OCI-LY1 (cell line): ENCODE data around the gene ANKRD65.

Experiments used
- H2AFZ ChIP-seq: fragments of 200-600 bp; sonication (generic), shearing (Covaris generic); 2 replicates; pipeline ENCODE4 v1.6.0; 2014; ENCODE audit warnings: antibody characterized with exemption, mild to moderate bottlenecking, low read length
- H3F3A ChIP-seq: fragments of 200-600 bp; sonication (generic), shearing (Covaris generic); 2 replicates; pipeline ENCODE4 v1.6.0; 2014; ENCODE audit warnings: mild to moderate bottlenecking, antibody characterized with exemption, low read length, moderate library complexity; ENCODE audit not compliant: insufficient read depth
- H3K27ac ChIP-seq: fragments of 200-600 bp; sonication (generic); 2 replicates; pipeline ENCODE4 v1.5.1; 2014; ENCODE audit warnings: low read length, mixed run types, mild to moderate bottlenecking, low read depth; ENCODE audit not compliant: poor library complexity, severe bottlenecking
- H3K27me3 ChIP-seq: fragments of 200-600 bp; sonication (generic); 2 replicates; pipeline ENCODE4 v1.6.0; 2014; ENCODE audit warnings: antibody characterized with exemption, mild to moderate bottlenecking, low read length, moderate library complexity; ENCODE audit not compliant: insufficient read depth
- H3K36me3 ChIP-seq: fragments of 200-600 bp; sonication (generic); 2 replicates; pipeline ENCODE4 v1.6.1; 2014; ENCODE audit warnings: mild to moderate bottlenecking, antibody characterized with exemption, low read length, moderate library complexity, mixed read lengths; ENCODE audit not compliant: insufficient read depth
- H3K4me1 ChIP-seq: fragments of 200-600 bp; sonication (generic); 2 replicates; pipeline ENCODE4 v1.5.1; 2014; ENCODE audit warnings: mild to moderate bottlenecking, low read length, moderate library complexity; ENCODE audit not compliant: insufficient read depth, severe bottlenecking
- H3K4me2 ChIP-seq: fragments of 200-600 bp; sonication (generic), shearing (Covaris generic); 2 replicates; pipeline ENCODE4 v1.6.1; 2014; ENCODE audit warnings: low read length
- H3K4me3 ChIP-seq: fragments of 200-600 bp; sonication (generic); 2 replicates; pipeline ENCODE4 v1.5.1; 2014; ENCODE audit warnings: low read length, low read depth, mild to moderate bottlenecking, mixed read lengths; ENCODE audit not compliant: poor library complexity, severe bottlenecking
- H3K79me2 ChIP-seq: fragments of 200-600 bp; shearing (Covaris generic); 2 replicates; pipeline ENCODE4 v1.6.1; 2016; ENCODE audit warnings: mixed run types, low read length, mixed read lengths; ENCODE audit not compliant: insufficient read depth
- H3K9ac ChIP-seq: fragments of 200-600 bp; sonication (generic), shearing (Covaris generic); 2 replicates; pipeline ENCODE4 v1.6.1; 2014; ENCODE audit warnings: mild to moderate bottlenecking, low read length, mixed read lengths
- H3K9me2 ChIP-seq: fragments of 200-600 bp; sonication (generic), shearing (Covaris generic); 2 replicates; pipeline ENCODE4 v1.6.1; 2014; ENCODE audit warnings: low read depth, mild to moderate bottlenecking, low read length, mixed read lengths
- H3K9me3 ChIP-seq: fragments of 200-600 bp; shearing (Covaris generic); 2 replicates; pipeline ENCODE4 v1.6.1; 2014; ENCODE audit warnings: low read length, mixed read lengths
- H4K20me1 ChIP-seq: fragments of 200-600 bp; sonication (generic), shearing (Covaris generic); 2 replicates; pipeline ENCODE4 v1.6.0; 2016; ENCODE audit warnings: mild to moderate bottlenecking, low read length; ENCODE audit not compliant: insufficient read depth
- CTCF ChIP-seq: fragments of 200-600 bp; sonication (generic), shearing (Covaris generic); IDR thresholded peaks from 2 replicates; pipeline ENCODE4 v1.5.1; 2017; ENCODE audit warnings: mild to moderate bottlenecking, antibody characterized with exemption, low read length, moderate library complexity, mixed read lengths
- EZH2 ChIP-seq: fragments of 200-600 bp; sonication (generic), shearing (Covaris generic); IDR thresholded peaks from 2 replicates; pipeline ENCODE4 v1.8.0; 2017; ENCODE audit warnings: borderline replicate concordance, mixed run types, mild to moderate bottlenecking, antibody characterized with exemption, low read length, moderate library complexity, mixed read lengths

ANKRD65 gene

GRCh38 chr1:1381294-1381693 lies 39.8 kb downstream of the ANKRD65 start:
- Histone ChIP-seq H3K27me3 (no peaks in the 10 kb centered on the region), H3K4me3 (no peak overlapping the region), H3K9me2 (no peaks in the 10 kb centered on the region), H3K4me2 (no peak overlapping the region), H2AFZ (no peak overlapping the region), H3F3A (no peaks in the 10 kb centered on the region), H3K27ac (no peak overlapping the region), H3K4me1 (peaks cover 8% of the 10 kb centered on the region), H3K36me3 (peaks cover 33% of the 10 kb centered on the region), H4K20me1 (no peaks in the 10 kb centered on the region), H3K9me3 (no peaks in the 10 kb centered on the region), H3K9ac (no peak overlapping the region), H3K79me2 (no peaks in the 10 kb centered on the region)
- TF ChIP-seq EZH2 (no peak), CTCF (no peak)

GRCh38 chr1:1380860-1381259 lies 40.2 kb downstream of the ANKRD65 start:
- Histone ChIP-seq H3K4me2 (no peak overlapping the region), H3K27me3 (no peaks in the 10 kb centered on the region), H3K36me3 (peaks cover 28% of the 10 kb centered on the region), H3K4me3 (no peak overlapping the region), H2AFZ (no peak overlapping the region), H4K20me1 (no peaks in the 10 kb centered on the region), H3K79me2 (no peaks in the 10 kb centered on the region), H3K27ac (no peak overlapping the region), H3K9ac (no peak overlapping the region), H3K9me2 (no peaks in the 10 kb centered on the region), H3F3A (no peaks in the 10 kb centered on the region), H3K9me3 (no peaks in the 10 kb centered on the region), H3K4me1 (peaks cover 12% of the 10 kb centered on the region)
- no peak for TF ChIP-seq EZH2
- no peak for TF ChIP-seq CTCF

GRCh38 chr1:1377540-1378205 lies 43.4 kb downstream of the ANKRD65 start:
- H3K9me2 ChIP-seq, result no peaks in the 10 kb centered on the region

More at GRCh38 chr1:1377540-1378205, 43.4 kb downstream of the ANKRD65 start:
- no peak overlapping the region for H3K4me3 ChIP-seq
- no peak overlapping the region for H2AFZ ChIP-seq
- no peaks in the 10 kb centered on the region for H3K9me3 ChIP-seq
- TF ChIP-seq CTCF (no peak), EZH2 (no peak)
- no peak overlapping the region for H3K4me2 ChIP-seq
- H3K79me2 ChIP-seq, result peaks cover 10% of the 10 kb centered on the region; the same call in 1 of the 2 replicates
- H3K36me3 ChIP-seq, result peaks cover 21% of the 10 kb centered on the region; the same call in 1 of the 2 replicates
- H3K27ac ChIP-seq, result no peak overlapping the region
- H3K4me1 ChIP-seq, result peaks cover 30% of the 10 kb centered on the region
- H4K20me1 ChIP-seq, result no peaks in the 10 kb centered on the region
- H3K9ac ChIP-seq, result no peak overlapping the region
- H3F3A ChIP-seq, result no peaks in the 10 kb centered on the region
- no peaks in the 10 kb centered on the region for H3K27me3 ChIP-seq
